HFF-Myc (cell line): ENCODE data around the gene MARCO.

ENCODE experiments used
- DNase-seq: peaks from one replicate; pipeline ENCODE4 v3.0.0-alpha.2; 2011; ENCODE audit warnings: low read depth; ENCODE audit errors: extremely low read depth
- H3K4me3 ChIP-seq: replicated peaks from 2 replicates; pipeline ENCODE4 v1.5.1; 2011; ENCODE audit warnings: low read depth, mild to moderate bottlenecking, control low read depth, low read length
- CTCF ChIP-seq: IDR thresholded peaks from 2 replicates; pipeline ENCODE4 v1.5.1; 2012; ENCODE audit warnings: mild to moderate bottlenecking, low read depth, low read length, control low read depth; ENCODE audit errors: missing control alignments

The MARCO gene

DNA sequence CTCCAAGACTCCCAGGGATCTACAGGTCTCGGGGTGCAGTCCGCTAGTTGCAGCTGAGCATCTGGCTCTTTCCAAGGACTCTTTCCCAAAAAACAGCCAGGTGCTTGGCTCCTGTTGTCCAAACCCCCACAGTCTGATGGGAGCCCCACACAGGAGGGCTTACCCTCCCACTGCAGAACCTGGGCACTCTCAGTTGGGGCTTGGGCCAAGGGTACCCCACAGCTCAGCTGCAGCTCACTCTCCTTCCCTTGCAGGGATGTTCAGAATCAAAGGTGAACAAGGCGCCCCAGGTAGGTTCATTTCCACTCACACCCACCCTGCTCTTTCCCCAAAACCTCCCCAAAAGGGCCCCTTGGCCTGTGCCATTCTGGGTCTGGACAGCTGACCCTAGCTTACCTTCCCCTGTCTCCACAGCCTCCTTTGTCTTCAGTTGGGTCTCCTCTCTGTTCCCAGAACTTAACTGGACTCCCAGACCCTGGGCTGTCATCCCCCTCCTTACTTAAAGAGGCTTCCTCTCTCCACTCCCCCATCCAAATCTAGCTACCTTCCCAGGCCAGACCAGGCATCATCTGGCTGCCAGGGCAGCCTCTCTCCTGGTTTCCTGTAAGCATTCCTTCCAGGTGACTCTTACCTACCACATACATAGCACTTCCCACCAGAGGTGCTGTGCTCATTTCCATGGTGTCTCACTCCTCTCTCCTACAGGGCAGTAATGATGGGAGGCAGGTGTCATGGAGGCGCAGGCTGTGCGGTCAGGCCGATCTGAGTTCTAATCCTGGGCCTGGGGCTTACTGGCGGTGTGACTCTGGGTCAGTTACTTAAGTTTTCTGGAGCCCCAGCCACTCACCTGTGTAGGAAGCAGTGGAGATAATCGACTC, 29.5 kb downstream of the MARCO start:
- no peak overlapping the region for H3K4me3 ChIP-seq
- DNase-seq = no peak
- no peak for TF ChIP-seq CTCF

- no peak for DNase-seq
Measured at GRCh38 chr2:118973542-118973951, 31.6 kb downstream of the MARCO start.

DNA sequence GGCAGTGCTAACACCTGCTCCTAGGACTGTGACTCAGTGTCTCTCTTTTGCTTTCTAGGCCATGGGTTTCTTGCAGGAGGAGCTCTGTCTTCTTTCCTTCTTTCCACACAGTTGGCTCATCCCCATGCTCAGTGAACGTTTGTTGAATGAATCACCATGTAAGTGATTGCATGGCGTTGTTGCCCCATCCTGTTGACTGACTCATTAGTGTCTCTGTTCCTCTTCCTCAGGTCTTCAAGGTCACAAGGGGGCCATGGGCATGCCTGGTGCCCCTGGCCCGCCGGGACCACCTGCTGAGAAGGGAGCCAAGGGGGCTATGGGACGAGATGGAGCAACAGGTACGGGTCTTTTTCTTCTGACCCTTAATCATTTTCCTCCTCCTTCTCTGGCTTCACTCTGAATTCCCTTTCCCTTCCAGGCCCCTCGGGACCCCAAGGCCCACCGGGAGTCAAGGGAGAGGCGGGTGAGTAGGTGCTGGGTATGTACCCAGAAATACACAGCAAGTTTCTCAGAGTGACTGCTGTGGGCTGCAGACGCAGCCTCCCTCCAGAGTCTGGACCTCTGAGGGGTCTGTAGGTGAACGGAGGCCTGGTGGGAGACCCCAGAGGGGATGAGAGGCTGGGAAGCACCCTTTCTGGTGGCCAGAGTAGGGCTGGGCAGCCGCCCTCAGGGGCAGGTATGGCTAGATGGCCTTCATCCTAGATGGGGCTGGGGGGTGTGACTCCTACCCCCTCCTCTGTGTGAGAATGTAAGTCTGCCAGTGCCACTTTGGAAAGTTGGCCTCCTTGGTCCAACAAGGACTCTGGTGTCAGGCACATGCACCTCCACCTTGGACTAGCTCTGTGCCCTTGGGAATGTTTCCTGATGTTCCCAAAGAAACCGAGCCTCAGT, 32.4 kb downstream of the MARCO start:
- no peak for DNase-seq
- TF ChIP-seq CTCF = no peak
- H3K4me3 ChIP-seq = no peak overlapping the region

More at GRCh38 chr2:118973542-118973951, 31.6 kb downstream of the MARCO start:
- TF ChIP-seq CTCF = no peak
- no peak overlapping the region for H3K4me3 ChIP-seq

DNA sequence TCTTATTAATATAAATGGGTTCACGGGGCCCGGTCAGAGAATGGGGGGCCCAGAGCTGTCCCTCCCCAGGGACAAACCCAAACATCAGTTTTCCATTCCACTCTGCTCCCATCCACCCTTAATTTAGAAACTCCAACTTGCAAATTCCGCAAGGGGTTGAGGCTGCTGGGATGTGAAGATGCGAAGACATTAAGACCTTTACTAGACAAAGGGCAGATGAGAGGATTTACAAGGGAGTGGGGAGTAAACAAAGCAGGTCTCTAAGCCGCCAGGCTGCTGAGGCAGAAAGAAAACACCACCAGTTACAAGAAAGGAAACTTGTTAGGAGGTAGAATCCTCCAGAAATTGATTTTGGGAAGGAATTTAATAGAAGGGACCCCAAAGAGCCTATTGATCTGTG, 33.1 kb downstream of the MARCO start:
- DNase-seq = no peak
- no peak overlapping the region for H3K4me3 ChIP-seq
- no peak for TF ChIP-seq CTCF

- DNase-seq = no peak
- H3K4me3 ChIP-seq = no peak overlapping the region
- no peak for TF ChIP-seq CTCF
Measured at GRCh38 chr2:118978064-118978463, 36.1 kb downstream of the MARCO start.

- TF ChIP-seq CTCF = no peak
- DNase-seq = no peak
- no peak overlapping the region for H3K4me3 ChIP-seq
Measured at GRCh38 chr2:118979152-118979861, 37.3 kb downstream of the MARCO start.
